H1 (cell line): Measurements from ENCODE around the gene ATP1B3. TPM values are rescaled to one million over a fixed set of nuclear protein-coding genes. Genes with fewer than 3 reads are reported as not detected.

Experiments
- JUN ChIP-seq: IDR thresholded peaks from 2 replicates; pipeline ENCODE4 v1.6.1; 2011; ENCODE audit warnings: low read depth, mild to moderate bottlenecking, improper control_type of control experiment, low read length
- KDM4A ChIP-seq: IDR thresholded peaks from one replicate; pipeline ENCODE4 v1.7.1; 2012; ENCODE audit warnings: low read depth, mild to moderate bottlenecking, moderate library complexity, low read length, inconsistent platforms; ENCODE audit not compliant: severe bottlenecking
- KDM5A ChIP-seq: fragments of 200-600 bp; IDR thresholded peaks from 2 replicates; pipeline ENCODE4 v1.7.1; 2012; ENCODE audit warnings: mild to moderate bottlenecking, low read length, inconsistent platforms, mixed read lengths
- POU5F1 ChIP-seq: IDR thresholded peaks from 2 replicates; pipeline ENCODE4 v1.6.1; 2011; ENCODE audit warnings: low read depth, mild to moderate bottlenecking, low read length, moderate library complexity
- RXRA ChIP-seq: IDR thresholded peaks from 2 replicates; pipeline ENCODE4 v1.6.1; 2011; ENCODE audit warnings: low read depth, mild to moderate bottlenecking, low read length, moderate library complexity; ENCODE audit not compliant: insufficient read depth
- SIN3A ChIP-seq, 2 experiments: IDR thresholded peaks in 1 of 2; conservative IDR thresholded peaks in 1 of 2; 2 replicates each; pipeline ENCODE4 v1.6.1; 2011 to 2012; ENCODE audit warnings: low read length in 2 of 2, improper control_type of control experiment in 1 of 2, low read depth in 1 of 2, mild to moderate bottlenecking in 1 of 2
- TAF7 ChIP-seq: optimal IDR thresholded peaks from 2 replicates; pipeline ENCODE3; 2011; ENCODE audit warnings: low read depth, mild to moderate bottlenecking, inconsistent platforms, low read length, moderate library complexity, borderline replicate concordance
- TEAD4 ChIP-seq: IDR thresholded peaks from 2 replicates; pipeline ENCODE4 v1.6.1; 2012; ENCODE audit warnings: low read depth, low read length, inconsistent platforms, mixed read lengths
- polyA plus RNA-seq, 7 experiments: library from polyadenylated mRNA; depleted of rRNA in 3 of 7; stranded (reverse) in 5 of 7; unstranded in 2 of 7; fragments of >200 nt in 5 of 7; fragments of 200-250 nt in 2 of 7; gene quantifications; 1 replicate in 5 of 7; 2 replicates in 1 of 7; 4 replicates in 1 of 7; pipeline versions ENCODE4 v1.2.1 to v1.2.3, GENCODE V29; 2011 to 2013; ENCODE audit warnings: missing spikeins in 2 of 7, mixed read lengths in 2 of 7
- total RNA-seq: library from RNA; stranded (reverse); fragmentation: NEBNext Ultra II Directional; extraction: Animal tissue kit (Norgen Biotek cat#: 25700); gene quantifications from 2 replicates; pipeline ENCODE4 v1.2.1, GENCODE V29; 2021
- TF ChIP-seq, protein P1 (sequence below): fragments of 300-600 bp; sonication (generic); IDR thresholded peaks from 2 replicates; pipeline ENCODE4 v1.7.1; 2012; ENCODE audit warnings: low read length, moderate library complexity, mild to moderate bottlenecking, inconsistent platforms; ENCODE audit not compliant: insufficient replicate concordance
- TF ChIP-seq, protein P2 (sequence below): IDR thresholded peaks from 2 replicates; pipeline ENCODE4 v1.6.1; 2011; ENCODE audit warnings: low read depth, mild to moderate bottlenecking, low read length; ENCODE audit not compliant: insufficient read depth
- TF ChIP-seq, protein P3 (sequence below): IDR thresholded peaks from 2 replicates; pipeline ENCODE4 v1.6.1; 2012; ENCODE audit warnings: inconsistent platforms

The ATP1B3 gene
- total and polyA plus RNA-seq, 2 of the 8 experiments (the other 6 are each of a cell fraction or from before 2014, with no cell fraction given): 233 to 342 TPM

DNA sequence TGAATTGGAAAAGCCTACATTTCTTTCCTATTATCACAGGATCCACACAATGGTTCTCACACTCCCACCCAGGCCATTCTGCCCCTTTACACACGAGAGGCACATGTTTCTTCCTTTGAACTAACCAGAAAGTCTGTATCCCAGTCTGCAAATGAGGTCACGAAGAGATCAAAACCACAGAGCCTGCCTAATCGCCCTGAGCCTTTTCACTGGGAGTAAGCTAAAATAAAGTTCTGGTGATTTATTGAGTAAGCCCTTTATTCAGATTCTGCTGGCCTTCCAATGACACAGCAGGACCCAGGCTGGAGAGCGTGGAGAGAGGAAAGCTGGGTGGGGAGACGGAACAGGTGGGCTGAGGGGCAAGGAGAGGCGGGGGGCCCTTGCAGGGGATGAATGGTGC, 78.7 kb downstream of the ATP1B3 start (continued):
- TF ChIP-seq, protein P1, sequence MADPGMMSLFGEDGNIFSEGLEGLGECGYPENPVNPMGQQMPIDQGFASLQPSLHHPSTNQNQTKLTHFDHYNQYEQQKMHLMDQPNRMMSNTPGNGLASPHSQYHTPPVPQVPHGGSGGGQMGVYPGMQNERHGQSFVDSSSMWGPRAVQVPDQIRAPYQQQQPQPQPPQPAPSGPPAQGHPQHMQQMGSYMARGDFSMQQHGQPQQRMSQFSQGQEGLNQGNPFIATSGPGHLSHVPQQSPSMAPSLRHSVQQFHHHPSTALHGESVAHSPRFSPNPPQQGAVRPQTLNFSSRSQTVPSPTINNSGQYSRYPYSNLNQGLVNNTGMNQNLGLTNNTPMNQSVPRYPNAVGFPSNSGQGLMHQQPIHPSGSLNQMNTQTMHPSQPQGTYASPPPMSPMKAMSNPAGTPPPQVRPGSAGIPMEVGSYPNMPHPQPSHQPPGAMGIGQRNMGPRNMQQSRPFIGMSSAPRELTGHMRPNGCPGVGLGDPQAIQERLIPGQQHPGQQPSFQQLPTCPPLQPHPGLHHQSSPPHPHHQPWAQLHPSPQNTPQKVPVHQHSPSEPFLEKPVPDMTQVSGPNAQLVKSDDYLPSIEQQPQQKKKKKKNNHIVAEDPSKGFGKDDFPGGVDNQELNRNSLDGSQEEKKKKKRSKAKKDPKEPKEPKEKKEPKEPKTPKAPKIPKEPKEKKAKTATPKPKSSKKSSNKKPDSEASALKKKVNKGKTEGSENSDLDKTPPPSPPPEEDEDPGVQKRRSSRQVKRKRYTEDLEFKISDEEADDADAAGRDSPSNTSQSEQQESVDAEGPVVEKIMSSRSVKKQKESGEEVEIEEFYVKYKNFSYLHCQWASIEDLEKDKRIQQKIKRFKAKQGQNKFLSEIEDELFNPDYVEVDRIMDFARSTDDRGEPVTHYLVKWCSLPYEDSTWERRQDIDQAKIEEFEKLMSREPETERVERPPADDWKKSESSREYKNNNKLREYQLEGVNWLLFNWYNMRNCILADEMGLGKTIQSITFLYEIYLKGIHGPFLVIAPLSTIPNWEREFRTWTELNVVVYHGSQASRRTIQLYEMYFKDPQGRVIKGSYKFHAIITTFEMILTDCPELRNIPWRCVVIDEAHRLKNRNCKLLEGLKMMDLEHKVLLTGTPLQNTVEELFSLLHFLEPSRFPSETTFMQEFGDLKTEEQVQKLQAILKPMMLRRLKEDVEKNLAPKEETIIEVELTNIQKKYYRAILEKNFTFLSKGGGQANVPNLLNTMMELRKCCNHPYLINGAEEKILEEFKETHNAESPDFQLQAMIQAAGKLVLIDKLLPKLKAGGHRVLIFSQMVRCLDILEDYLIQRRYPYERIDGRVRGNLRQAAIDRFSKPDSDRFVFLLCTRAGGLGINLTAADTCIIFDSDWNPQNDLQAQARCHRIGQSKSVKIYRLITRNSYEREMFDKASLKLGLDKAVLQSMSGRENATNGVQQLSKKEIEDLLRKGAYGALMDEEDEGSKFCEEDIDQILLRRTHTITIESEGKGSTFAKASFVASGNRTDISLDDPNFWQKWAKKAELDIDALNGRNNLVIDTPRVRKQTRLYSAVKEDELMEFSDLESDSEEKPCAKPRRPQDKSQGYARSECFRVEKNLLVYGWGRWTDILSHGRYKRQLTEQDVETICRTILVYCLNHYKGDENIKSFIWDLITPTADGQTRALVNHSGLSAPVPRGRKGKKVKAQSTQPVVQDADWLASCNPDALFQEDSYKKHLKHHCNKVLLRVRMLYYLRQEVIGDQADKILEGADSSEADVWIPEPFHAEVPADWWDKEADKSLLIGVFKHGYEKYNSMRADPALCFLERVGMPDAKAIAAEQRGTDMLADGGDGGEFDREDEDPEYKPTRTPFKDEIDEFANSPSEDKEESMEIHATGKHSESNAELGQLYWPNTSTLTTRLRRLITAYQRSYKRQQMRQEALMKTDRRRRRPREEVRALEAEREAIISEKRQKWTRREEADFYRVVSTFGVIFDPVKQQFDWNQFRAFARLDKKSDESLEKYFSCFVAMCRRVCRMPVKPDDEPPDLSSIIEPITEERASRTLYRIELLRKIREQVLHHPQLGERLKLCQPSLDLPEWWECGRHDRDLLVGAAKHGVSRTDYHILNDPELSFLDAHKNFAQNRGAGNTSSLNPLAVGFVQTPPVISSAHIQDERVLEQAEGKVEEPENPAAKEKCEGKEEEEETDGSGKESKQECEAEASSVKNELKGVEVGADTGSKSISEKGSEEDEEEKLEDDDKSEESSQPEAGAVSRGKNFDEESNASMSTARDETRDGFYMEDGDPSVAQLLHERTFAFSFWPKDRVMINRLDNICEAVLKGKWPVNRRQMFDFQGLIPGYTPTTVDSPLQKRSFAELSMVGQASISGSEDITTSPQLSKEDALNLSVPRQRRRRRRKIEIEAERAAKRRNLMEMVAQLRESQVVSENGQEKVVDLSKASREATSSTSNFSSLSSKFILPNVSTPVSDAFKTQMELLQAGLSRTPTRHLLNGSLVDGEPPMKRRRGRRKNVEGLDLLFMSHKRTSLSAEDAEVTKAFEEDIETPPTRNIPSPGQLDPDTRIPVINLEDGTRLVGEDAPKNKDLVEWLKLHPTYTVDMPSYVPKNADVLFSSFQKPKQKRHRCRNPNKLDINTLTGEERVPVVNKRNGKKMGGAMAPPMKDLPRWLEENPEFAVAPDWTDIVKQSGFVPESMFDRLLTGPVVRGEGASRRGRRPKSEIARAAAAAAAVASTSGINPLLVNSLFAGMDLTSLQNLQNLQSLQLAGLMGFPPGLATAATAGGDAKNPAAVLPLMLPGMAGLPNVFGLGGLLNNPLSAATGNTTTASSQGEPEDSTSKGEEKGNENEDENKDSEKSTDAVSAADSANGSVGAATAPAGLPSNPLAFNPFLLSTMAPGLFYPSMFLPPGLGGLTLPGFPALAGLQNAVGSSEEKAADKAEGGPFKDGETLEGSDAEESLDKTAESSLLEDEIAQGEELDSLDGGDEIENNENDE: no peak
- TF ChIP-seq TAF7 (no peak), RXRA (no peak), KDM4A (no peak), JUN (no peak), SIN3A (conservative IDR thresholded peaks at IDR 0.05 in 1 of 2, IDR thresholded peaks at IDR 0.05 in 1 of 2; ENCODE audit: low read depth in 1 of 2, low read length in 2 of 2) (no peak), TEAD4 (no peak), POU5F1 (no peak), KDM5A (no peak)
- TF ChIP-seq, protein P2, sequence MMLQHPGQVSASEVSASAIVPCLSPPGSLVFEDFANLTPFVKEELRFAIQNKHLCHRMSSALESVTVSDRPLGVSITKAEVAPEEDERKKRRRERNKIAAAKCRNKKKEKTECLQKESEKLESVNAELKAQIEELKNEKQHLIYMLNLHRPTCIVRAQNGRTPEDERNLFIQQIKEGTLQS: no peak
- TF ChIP-seq, protein P3, sequence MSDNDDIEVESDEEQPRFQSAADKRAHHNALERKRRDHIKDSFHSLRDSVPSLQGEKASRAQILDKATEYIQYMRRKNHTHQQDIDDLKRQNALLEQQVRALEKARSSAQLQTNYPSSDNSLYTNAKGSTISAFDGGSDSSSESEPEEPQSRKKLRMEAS: no peak
